GM12878 (cell line): Measurements from ENCODE around the gene TMEM253. TPM values are rescaled to one million over a fixed set of nuclear protein-coding genes. Genes with fewer than 3 reads are reported as not detected.

Experiments
- ATAC-seq: fragments of 200-7000 bp; cut with Tn5 transposase; 3 replicates; pipeline ENCODE4 v1.9.1; 2020; ENCODE audit warnings: mild to moderate bottlenecking, moderate library complexity
- BruUV-seq: library from RNA; stranded (reverse); fragments of 400-500 nt; replicated peaks from 2 replicates; lab custom pipeline; 2021; lab: Mats Ljungman, UMichigan
- CTCF ChIA-PET: fragments of 300-600 bp; sonication (Branson Sonifier 250); formaldehyde crosslinking; extraction: SDS; loops from one replicate; lab custom pipeline; 2021; ENCODE audit warnings: inconsistent platforms; lab: Yijun Ruan, JAX
- POLR2A ChIA-PET: fragments of 350-600 bp; formaldehyde crosslinking; extraction: SDS; loops from one replicate; lab custom pipeline; 2021; ENCODE audit warnings: inconsistent platforms; lab: Charles Lee
- RAD21 ChIA-PET: fragments of 300-600 bp; sonication (Branson Sonifier 250); formaldehyde crosslinking; loops from one replicate; lab custom pipeline; 2023; ENCODE audit warnings: antibody characterized with exemption; ENCODE audit not compliant: unreplicated experiment; lab: Charles Lee
- SMC1A ChIA-PET: fragments of 300-600 bp; sonication (Branson Sonifier 250); formaldehyde crosslinking; loops from one replicate; lab custom pipeline; 2023; ENCODE audit not compliant: unreplicated experiment, uncharacterized antibody; lab: Charles Lee
- DNase-seq: peaks from one replicate; pipeline ENCODE4 v3.0.0-alpha.2; 2011; ENCODE audit warnings: low read depth, low spot score
- FAIRE-seq: peaks from 3 replicates; lab custom pipeline; 2011; peaks lifted over from hg19 to GRCh38; lab: Jason Lieb, UNC
- H2AFZ ChIP-seq: 2 replicates; pipeline ENCODE4 v1.6.0; 2011; ENCODE audit warnings: low read depth, low read length, control low read depth; ENCODE audit not compliant: control insufficient read depth
- H3K27ac ChIP-seq: 2 replicates; pipeline ENCODE4 v1.5.1; 2011; ENCODE audit warnings: control low read depth; ENCODE audit not compliant: control insufficient read depth, insufficient read depth
- H3K27me3 ChIP-seq, 2 experiments: replicated peaks in 1 of 2; 2 replicates each; pipeline versions ENCODE4 v1.6.0 to v1.6.1; 2011; ENCODE audit warnings: low read length in 1 of 2; ENCODE audit not compliant: control insufficient read depth in 2 of 2, insufficient read depth in 2 of 2
- H3K36me3 ChIP-seq, 2 experiments: 2 replicates each; pipeline ENCODE4 v1.5.1; 2011; ENCODE audit warnings: low read length in 1 of 2; ENCODE audit not compliant: control insufficient read depth in 2 of 2, insufficient read depth in 2 of 2
- H3K4me1 ChIP-seq: 2 replicates; pipeline ENCODE4 v1.6.1; 2011; ENCODE audit warnings: mild to moderate bottlenecking, low read length, moderate library complexity, mixed read lengths; ENCODE audit not compliant: control insufficient read depth, insufficient read depth
- H3K4me2 ChIP-seq: 2 replicates; pipeline ENCODE4 v1.6.0; 2011; ENCODE audit warnings: control low read depth; ENCODE audit not compliant: control insufficient read depth, insufficient read depth
- H3K4me3 ChIP-seq: fragments of 200-600 bp; sonication (generic); 2 replicates; pipeline ENCODE4 v1.5.1; 2016
- H3K79me2 ChIP-seq: 2 replicates; pipeline ENCODE4 v1.6.0; 2011; ENCODE audit warnings: low read length; ENCODE audit not compliant: control insufficient read depth, insufficient read depth
- H3K9ac ChIP-seq: 2 replicates; pipeline ENCODE4 v1.8.0; 2011; ENCODE audit warnings: low read length, control low read depth, mixed read lengths; ENCODE audit not compliant: control insufficient read depth, insufficient read depth
- H3K9me3 ChIP-seq: replicated peaks from 3 replicates; pipeline ENCODE4 v1.5.1; 2011; ENCODE audit warnings: mild to moderate bottlenecking, low read length; ENCODE audit not compliant: control insufficient read depth, insufficient read depth
- H4K20me1 ChIP-seq: 2 replicates; pipeline ENCODE4 v1.6.0; 2011; ENCODE audit not compliant: control insufficient read depth, insufficient read depth
- BCL11A ChIP-seq: IDR thresholded peaks from 2 replicates; pipeline ENCODE4 v1.6.1; 2011; ENCODE audit warnings: low read depth, low read length
- BRCA1 ChIP-seq: IDR thresholded peaks from 2 replicates; pipeline ENCODE4 v1.6.1; 2011; ENCODE audit warnings: low read depth, low read length, improper control_type of control experiment
- CBX3 ChIP-seq: fragments of 200-600 bp; sonication (generic); IDR thresholded peaks from 2 replicates; pipeline ENCODE4 v1.6.1; 2016; ENCODE audit warnings: low read depth, borderline replicate concordance
- CHD1 ChIP-seq: IDR thresholded peaks from 2 replicates; pipeline ENCODE4 v1.6.1; 2012; ENCODE audit warnings: low read depth, low read length, improper control_type of control experiment
- FOXM1 ChIP-seq: IDR thresholded peaks from 2 replicates; pipeline ENCODE4 v1.6.1; 2012; ENCODE audit warnings: low read depth, mild to moderate bottlenecking, inconsistent platforms, low read length, moderate library complexity
- MEF2B ChIP-seq: fragments of 450-650 bp; IDR thresholded peaks from 2 replicates; pipeline ENCODE4 v1.6.1; 2018; ENCODE audit warnings: mild to moderate bottlenecking, moderate library complexity; ENCODE audit not compliant: partially characterized antibody, poor library complexity, severe bottlenecking
- MYC ChIP-seq: IDR thresholded peaks from 2 replicates; pipeline ENCODE4 v1.6.1; 2011; ENCODE audit warnings: mild to moderate bottlenecking, low read length, moderate library complexity, inconsistent platforms; ENCODE audit not compliant: insufficient read depth, insufficient replicate concordance, insufficient read length, severe bottlenecking
- NFYA ChIP-seq: IDR thresholded peaks from 2 replicates; pipeline ENCODE4 v1.6.1; 2011; ENCODE audit warnings: low read depth, mild to moderate bottlenecking, low read length, improper control_type of control experiment, borderline replicate concordance
- NFYB ChIP-seq: IDR thresholded peaks from 2 replicates; pipeline ENCODE4 v1.6.1; 2011; ENCODE audit warnings: low read depth, mild to moderate bottlenecking, low read length, improper control_type of control experiment, moderate library complexity; ENCODE audit not compliant: insufficient read depth
- POLR2AphosphoS5 ChIP-seq: IDR thresholded peaks from 2 replicates; pipeline ENCODE4 v1.6.1; 2011; ENCODE audit warnings: mild to moderate bottlenecking, low read length, inconsistent platforms
- TAF1 ChIP-seq: IDR thresholded peaks from 2 replicates; pipeline ENCODE4 v1.6.1; 2011; ENCODE audit warnings: mild to moderate bottlenecking, low read depth, low read length, borderline replicate concordance
- ZNF217 ChIP-seq: fragments of 450-650 bp; IDR thresholded peaks from 2 replicates; pipeline ENCODE4 v1.6.1; 2017; ENCODE audit warnings: antibody characterized with exemption, mild to moderate bottlenecking
- ZNF622 ChIP-seq: fragments of 450-650 bp; IDR thresholded peaks from 2 replicates; pipeline ENCODE4 v1.6.1; 2017; ENCODE audit warnings: mild to moderate bottlenecking, inconsistent platforms
- WGBS: methylation state at CpG from one replicate; pipeline ENCODE4 v1.1.6; 2016; ENCODE audit warnings: low lambda C conversion rate; ENCODE audit not compliant: insufficient replicate concordance, insufficient coverage; ENCODE audit errors: missing lambda C conversion rate; 5-methylcytosine and 5-hydroxymethylcytosine counted together
- in situ Hi-C: fragments of 300-500 bp; cut with MboI; formaldehyde crosslinking; loops from 9 replicates; pipeline ENCODE4 v1.14.3; 2018; ENCODE audit warnings: mixed read lengths
- intact Hi-C: fragments of 100-400 bp; cut with micrococcal nuclease; formaldehyde crosslinking; loops from one replicate; pipeline ENCODE4 v1.14.2; 2022; ENCODE audit not compliant: unreplicated experiment
- polyA plus RNA-seq, 11 experiments: library from polyadenylated mRNA; depleted of rRNA in 4 of 11; unstranded in 6 of 11; stranded (reverse) in 5 of 11; fragments of >200 nt; fragmentation: Nextera tagmentation in 4 of 11; fragmentation: Illumina TruSeq in 1 of 11; extraction: Ambion mirVana in 4 of 11; extraction: Trizol in 1 of 11; gene quantifications; 1 replicate in 1 of 11; 2 replicates in 10 of 11; pipeline versions ENCODE4 v1.2.1 to v1.2.3, GENCODE V29; 2011 to 2016; ENCODE audit warnings: inconsistent platforms in 2 of 11, missing spikeins in 2 of 11, low read depth in 1 of 11
- total RNA-seq, 4 experiments: library from RNA; depleted of rRNA in 3 of 4; stranded (reverse); fragments of >200 nt in 3 of 4; fragmentation: Illumina TruSeq in 1 of 4; extraction: Trizol in 1 of 4; gene quantifications; 2 replicates each; pipeline versions ENCODE4 v1.2.1 to v1.2.3, GENCODE V29; 2013 to 2021
- TF ChIP-seq, protein P1 (sequence below): fragments of 450-650 bp; IDR thresholded peaks from 2 replicates; pipeline ENCODE4 v1.6.1; 2017; ENCODE audit warnings: mild to moderate bottlenecking, low read depth, inconsistent platforms; ENCODE audit not compliant: poor library complexity, severe bottlenecking
- TF ChIP-seq, protein P2 (sequence below): fragments of 450-650 bp; IDR thresholded peaks from 2 replicates; pipeline ENCODE4 v1.6.1; 2017; ENCODE audit warnings: borderline replicate concordance
- TF ChIP-seq, protein P3 (sequence below): fragments of 150-350 bp; IDR thresholded peaks from 2 replicates; pipeline ENCODE4 v1.6.1; 2016; ENCODE audit warnings: low read depth, low read length

Gene TMEM253
- total and polyA plus RNA-seq, 10 of the 15 experiments (the other 5 are each of a cell fraction or from before 2014, with no cell fraction given): 0.11 to 0.48 TPM; not detected in 8

DNA sequence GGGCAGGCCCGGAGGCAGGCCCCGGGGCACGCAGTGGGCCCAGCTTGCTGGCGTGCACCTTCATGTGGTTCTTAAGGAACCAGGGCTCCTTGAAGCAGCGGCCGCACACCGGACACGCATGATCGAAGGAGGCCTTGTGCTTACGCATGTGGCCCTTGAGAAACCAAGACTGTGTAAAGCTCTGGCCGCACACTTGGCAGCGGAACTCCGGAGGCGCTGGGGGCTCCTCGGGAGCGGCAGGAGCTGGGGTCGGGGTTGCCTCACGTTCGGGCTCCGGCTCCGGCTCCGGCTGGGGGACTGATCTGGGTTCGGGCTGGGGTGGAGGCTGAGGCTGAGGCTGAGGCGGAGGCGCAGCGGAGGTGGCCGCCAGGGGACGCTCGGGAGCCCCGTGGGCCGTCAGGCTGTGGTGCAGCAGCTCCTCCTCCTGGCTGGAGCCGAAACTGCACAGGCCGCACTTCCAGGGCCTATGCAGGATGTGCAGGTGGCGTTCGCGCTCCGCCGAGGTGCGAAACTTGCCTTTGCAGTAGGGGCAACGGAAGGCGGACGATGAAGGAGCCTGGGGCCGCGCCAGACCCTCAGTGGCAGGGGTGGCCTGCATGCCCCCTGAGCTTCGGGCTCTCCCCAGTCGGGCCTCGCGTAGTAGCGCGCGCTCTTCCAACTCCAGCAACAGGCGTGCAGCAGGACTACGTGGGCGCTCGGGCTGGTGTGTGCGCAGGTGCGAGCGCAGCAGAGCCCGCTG, 8.4 kb upstream of the TMEM253 start:
- H3K79me2 ChIP-seq: no peaks in the 10 kb centered on the region
- H3K9me3 ChIP-seq: no peaks in the 10 kb centered on the region
- no peak overlapping the region for H3K4me3 ChIP-seq
- H3K27ac ChIP-seq: no peak overlapping the region
- FAIRE-seq: peak; percentile 74
- ChIA-PET CTCF (interaction anchor here (0.6 to 6.9 kb wide), 18 partner anchors 8 to 85 kb away, joined by 3 to 194 read pairs (median 6); partner anchors contain the start of genes ARHGEF40, RNASE8 and TMEM253), SMC1A (interaction anchor here (0.9 to 5.9 kb wide), 6 partner anchors 9 to 78 kb away, joined by 5 to 78 read pairs (median 8); partner anchors contain the start of gene TMEM253), RAD21 (interaction anchor here (0.7 to 3.2 kb wide), 11 partner anchors 11 to 406 kb away, joined by 3 to 51 read pairs (median 4); partner anchors contain the start of genes ARHGEF40 and TMEM253), POLR2A (interaction anchor here (0.7 to 1.9 kb wide), 3 partner anchors 9 to 12 kb away, joined by 3 to 5 read pairs (median 4); no protein-coding TSS in a partner anchor)
- no TSS peak for BruUV-seq
- no peak overlapping the region for H3K4me2 ChIP-seq
- no peaks in the 10 kb centered on the region for H4K20me1 ChIP-seq
- DNase-seq: no peak
- H3K27me3 ChIP-seq: peaks cover 0 to 3% of the 10 kb centered on the region in 2 experiments; a peak in 2 of 4 replicates
- no peaks in the 10 kb centered on the region for H3K4me1 ChIP-seq
- WGBS: 27% methylated on average over 56 of the region's 59 CpGs
- in situ Hi-C loops (no loop called here), intact Hi-C loops (loop anchor here (1.0 kb wide), 3 partner anchors 15 to 78 kb away; no protein-coding TSS in a partner anchor)
- no peaks in the 10 kb centered on the region for H3K36me3 ChIP-seq
- H2AFZ ChIP-seq: no peak overlapping the region
- no peak overlapping the region for H3K9ac ChIP-seq
- ATAC-seq: peak; percentile 92
- TF ChIP-seq, protein P1, sequence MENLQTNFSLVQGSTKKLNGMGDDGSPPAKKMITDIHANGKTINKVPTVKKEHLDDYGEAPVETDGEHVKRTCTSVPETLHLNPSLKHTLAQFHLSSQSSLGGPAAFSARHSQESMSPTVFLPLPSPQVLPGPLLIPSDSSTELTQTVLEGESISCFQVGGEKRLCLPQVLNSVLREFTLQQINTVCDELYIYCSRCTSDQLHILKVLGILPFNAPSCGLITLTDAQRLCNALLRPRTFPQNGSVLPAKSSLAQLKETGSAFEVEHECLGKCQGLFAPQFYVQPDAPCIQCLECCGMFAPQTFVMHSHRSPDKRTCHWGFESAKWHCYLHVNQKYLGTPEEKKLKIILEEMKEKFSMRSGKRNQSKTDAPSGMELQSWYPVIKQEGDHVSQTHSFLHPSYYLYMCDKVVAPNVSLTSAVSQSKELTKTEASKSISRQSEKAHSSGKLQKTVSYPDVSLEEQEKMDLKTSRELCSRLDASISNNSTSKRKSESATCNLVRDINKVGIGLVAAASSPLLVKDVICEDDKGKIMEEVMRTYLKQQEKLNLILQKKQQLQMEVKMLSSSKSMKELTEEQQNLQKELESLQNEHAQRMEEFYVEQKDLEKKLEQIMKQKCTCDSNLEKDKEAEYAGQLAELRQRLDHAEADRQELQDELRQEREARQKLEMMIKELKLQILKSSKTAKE: no peak
- TF ChIP-seq ZNF622 (no peak), ZNF217 (no peak), MYC (no peak), BRCA1 (no peak), CHD1 (no peak), NFYA (peak; percentile 33; the same call in 1 of the 2 replicates), NFYB (no peak), CBX3 (no peak), POLR2AphosphoS5 (no peak), FOXM1 (0 out of 2 replicates have a peak, but pooled peaks have one; percentile 57), TAF1 (no peak), BCL11A (no peak), MEF2B (no peak)
- TF ChIP-seq, protein P2, sequence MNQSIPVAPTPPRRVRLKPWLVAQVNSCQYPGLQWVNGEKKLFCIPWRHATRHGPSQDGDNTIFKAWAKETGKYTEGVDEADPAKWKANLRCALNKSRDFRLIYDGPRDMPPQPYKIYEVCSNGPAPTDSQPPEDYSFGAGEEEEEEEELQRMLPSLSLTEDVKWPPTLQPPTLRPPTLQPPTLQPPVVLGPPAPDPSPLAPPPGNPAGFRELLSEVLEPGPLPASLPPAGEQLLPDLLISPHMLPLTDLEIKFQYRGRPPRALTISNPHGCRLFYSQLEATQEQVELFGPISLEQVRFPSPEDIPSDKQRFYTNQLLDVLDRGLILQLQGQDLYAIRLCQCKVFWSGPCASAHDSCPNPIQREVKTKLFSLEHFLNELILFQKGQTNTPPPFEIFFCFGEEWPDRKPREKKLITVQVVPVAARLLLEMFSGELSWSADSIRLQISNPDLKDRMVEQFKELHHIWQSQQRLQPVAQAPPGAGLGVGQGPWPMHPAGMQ: no peak
- TF ChIP-seq, protein P3, sequence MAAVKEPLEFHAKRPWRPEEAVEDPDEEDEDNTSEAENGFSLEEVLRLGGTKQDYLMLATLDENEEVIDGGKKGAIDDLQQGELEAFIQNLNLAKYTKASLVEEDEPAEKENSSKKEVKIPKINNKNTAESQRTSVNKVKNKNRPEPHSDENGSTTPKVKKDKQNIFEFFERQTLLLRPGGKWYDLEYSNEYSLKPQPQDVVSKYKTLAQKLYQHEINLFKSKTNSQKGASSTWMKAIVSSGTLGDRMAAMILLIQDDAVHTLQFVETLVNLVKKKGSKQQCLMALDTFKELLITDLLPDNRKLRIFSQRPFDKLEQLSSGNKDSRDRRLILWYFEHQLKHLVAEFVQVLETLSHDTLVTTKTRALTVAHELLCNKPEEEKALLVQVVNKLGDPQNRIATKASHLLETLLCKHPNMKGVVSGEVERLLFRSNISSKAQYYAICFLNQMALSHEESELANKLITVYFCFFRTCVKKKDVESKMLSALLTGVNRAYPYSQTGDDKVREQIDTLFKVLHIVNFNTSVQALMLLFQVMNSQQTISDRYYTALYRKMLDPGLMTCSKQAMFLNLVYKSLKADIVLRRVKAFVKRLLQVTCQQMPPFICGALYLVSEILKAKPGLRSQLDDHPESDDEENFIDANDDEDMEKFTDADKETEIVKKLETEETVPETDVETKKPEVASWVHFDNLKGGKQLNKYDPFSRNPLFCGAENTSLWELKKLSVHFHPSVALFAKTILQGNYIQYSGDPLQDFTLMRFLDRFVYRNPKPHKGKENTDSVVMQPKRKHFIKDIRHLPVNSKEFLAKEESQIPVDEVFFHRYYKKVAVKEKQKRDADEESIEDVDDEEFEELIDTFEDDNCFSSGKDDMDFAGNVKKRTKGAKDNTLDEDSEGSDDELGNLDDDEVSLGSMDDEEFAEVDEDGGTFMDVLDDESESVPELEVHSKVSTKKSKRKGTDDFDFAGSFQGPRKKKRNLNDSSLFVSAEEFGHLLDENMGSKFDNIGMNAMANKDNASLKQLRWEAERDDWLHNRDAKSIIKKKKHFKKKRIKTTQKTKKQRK: no peak
